ENCODE measurements around the gene JMJD8. TPM values are rescaled to one million over a fixed set of nuclear protein-coding genes. Genes with fewer than 3 reads are reported as not detected.

The JMJD8 gene
- total and polyA plus RNA-seq, 9 of the 15 experiments (the other 6 are each of a cell fraction or from before 2014, with no cell fraction given): 1.2 to 50.6 (median 29.3) TPM

- TF ChIP-seq PHF20 (IDR thresholded peaks at IDR 0.05; ENCODE audit: partially characterized antibody): no peak
- no peak for TF ChIP-seq SMARCA5 (IDR thresholded peaks at IDR 0.05)
- no peak for TF ChIP-seq IFI16 (CRISPR knock-in tag; IDR thresholded peaks at IDR 0.05)
- TF ChIP-seq CREB3 (tag; conservative IDR thresholded peaks at IDR 0.05; ENCODE audit: low read depth): no peak
- no peak for TF ChIP-seq TRIM25 (IDR thresholded peaks at IDR 0.05; ENCODE audit: borderline replicate concordance)
- TF ChIP-seq L3MBTL2 (IDR thresholded peaks at IDR 0.05): peak; percentile 9
- peak in 1 of 2 experiments; percentile 16 for TF ChIP-seq E2F6 (IDR thresholded peaks at IDR 0.05; ENCODE audit: borderline replicate concordance in 1 of 2, extremely low read depth in 1 of 2, insufficient read depth in 1 of 2, insufficient read length in 1 of 2, low read depth in 1 of 2, low read length in 1 of 2, poor library complexity in 1 of 2, severe bottlenecking in 1 of 2)
- TF ChIP-seq FIP1L1 (IDR thresholded peaks at IDR 0.05; ENCODE audit: low read depth, low read length, poor library complexity, severe bottlenecking): peak; percentile 79
- no peak for TF ChIP-seq ZNF197 (CRISPR knock-in tag; IDR thresholded peaks at IDR 0.05; ENCODE audit: low read depth)
Observed at GRCh38 chr16:727291-727977, 43.3 kb upstream of the JMJD8 start (continued).

All from K562 (cell line).